K562 (cell line): ENCODE results near the gene ARHGEF1. TPM values are rescaled to one million over a fixed set of nuclear protein-coding genes. Genes with fewer than 3 reads are reported as not detected.

Experiments
- ATAC-seq: fragments of 200-7000 bp; cut with Tn5 transposase; 3 replicates; pipeline ENCODE4 v1.9.1; 2020; ENCODE audit warnings: moderate library complexity
- BruUV-seq: library from RNA; stranded (reverse); fragments of 400-500 nt; replicated peaks from 2 replicates; lab custom pipeline; 2021; lab: Mats Ljungman, UMichigan
- CTCF ChIA-PET: fragments of 300-600 bp; formaldehyde crosslinking; extraction: SDS; loops from one replicate; lab custom pipeline; 2021; ENCODE audit warnings: low intra/inter-chr PET ratio; lab: Yijun Ruan, JAX
- POLR2A ChIA-PET: fragments of 300-600, 350-650 bp; sonication (Branson Sonifier 250); formaldehyde crosslinking; extraction: SDS; loops from one replicate; lab custom pipeline; 2021; ENCODE audit warnings: antibody characterized with exemption, inconsistent platforms; lab: Yijun Ruan, JAX
- DNase-seq, 4 experiments: peaks; one replicate each; pipeline versions ENCODE4 v3.0.0 to v3.0.0-alpha.2; 2011 to 2018; ENCODE audit warnings: low spot score in 3 of 4, mixed read lengths in 3 of 4; ENCODE audit errors: extremely low read depth in 1 of 4
- FAIRE-seq: peaks from 2 replicates; lab custom pipeline; 2011; peaks lifted over from hg19 to GRCh38; lab: Jason Lieb, UNC
- H2AFZ ChIP-seq: 2 replicates; pipeline ENCODE4 v1.6.0; 2011; ENCODE audit warnings: low read depth, low read length, control low read depth, inconsistent platforms
- H3K27ac ChIP-seq: fragments of 200-600 bp; 3 replicates; pipeline ENCODE4 v1.8.0; 2011; ENCODE audit warnings: low read depth, mild to moderate bottlenecking, control low read depth, inconsistent platforms, low read length, moderate library complexity, mixed read lengths; ENCODE audit errors: extremely low read depth
- H3K27me3 ChIP-seq, 2 experiments: fragments of 300-600 bp in 1 of 2; 2 replicates in 1 of 2; 3 replicates in 1 of 2; pipeline versions ENCODE4 v1.6.0 to v1.8.0; 2011; ENCODE audit warnings: inconsistent platforms in 2 of 2, low read length in 2 of 2, mild to moderate bottlenecking in 1 of 2, mixed read lengths in 1 of 2, moderate library complexity in 1 of 2; ENCODE audit not compliant: control insufficient read depth in 2 of 2, insufficient read depth in 2 of 2
- H3K36me3 ChIP-seq: fragments of 300-600 bp; 3 replicates; pipeline ENCODE4 v1.8.0; 2011; ENCODE audit warnings: mild to moderate bottlenecking, low read length, inconsistent platforms; ENCODE audit not compliant: control insufficient read depth, insufficient read depth
- H3K4me1 ChIP-seq, 2 experiments: fragments of 200-600 bp in 1 of 2; replicated peaks in 1 of 2; 2 replicates in 1 of 2; 3 replicates in 1 of 2; pipeline versions ENCODE4 v1.5.1 to v1.8.0; 2011; ENCODE audit warnings: inconsistent platforms in 2 of 2, low read length in 2 of 2, mild to moderate bottlenecking in 1 of 2, mixed read lengths in 1 of 2, moderate library complexity in 1 of 2; ENCODE audit not compliant: control insufficient read depth in 2 of 2, insufficient read depth in 2 of 2
- H3K4me2 ChIP-seq: 2 replicates; pipeline ENCODE4 v1.6.1; 2011; ENCODE audit warnings: low read length, control low read depth, inconsistent platforms, mixed read lengths; ENCODE audit not compliant: insufficient read depth
- H3K4me3 ChIP-seq: fragments of 200-600 bp; sonication (generic), shearing (Covaris generic); 2 replicates; pipeline ENCODE4 v1.5.1; 2016; ENCODE audit warnings: control low read depth, inconsistent platforms
- H3K79me2 ChIP-seq: fragments of 200-600 bp; 3 replicates; pipeline ENCODE4 v1.8.0; 2011; ENCODE audit warnings: low read length, inconsistent platforms; ENCODE audit not compliant: control insufficient read depth, insufficient read depth
- H3K9ac ChIP-seq, 2 experiments: 2 replicates each; pipeline versions ENCODE4 v1.6.0 to v1.6.1; 2011; ENCODE audit warnings: low read depth in 2 of 2, low read length in 2 of 2, control low read depth in 1 of 2, inconsistent platforms in 1 of 2, mild to moderate bottlenecking in 1 of 2, mixed read lengths in 1 of 2; ENCODE audit not compliant: insufficient read depth in 1 of 2
- H3K9me1 ChIP-seq: one replicate; pipeline ENCODE4 v1.6.0; 2011; ENCODE audit warnings: inconsistent platforms, mild to moderate bottlenecking, low read length, moderate library complexity; ENCODE audit not compliant: control insufficient read depth, insufficient read depth
- H3K9me3 ChIP-seq: replicated peaks from 2 replicates; pipeline ENCODE4 v1.5.1; 2011; ENCODE audit warnings: low read depth, low read length, inconsistent platforms; ENCODE audit not compliant: control insufficient read depth, insufficient read depth
- H4K20me1 ChIP-seq: replicated peaks from 2 replicates; pipeline ENCODE4 v1.6.1; 2011; ENCODE audit warnings: low read length, inconsistent platforms, mixed read lengths; ENCODE audit not compliant: control insufficient read depth, insufficient read depth
- BRD4 ChIP-seq: fragments of 200-600 bp; sonication (generic); IDR thresholded peaks from 2 replicates; pipeline ENCODE4 v1.6.1; 2017; ENCODE audit warnings: inconsistent platforms
- CHD2 ChIP-seq: IDR thresholded peaks from 2 replicates; pipeline ENCODE4 v1.6.1; 2011; ENCODE audit warnings: low read depth, low read length
- COPS2 ChIP-seq: fragments of 450-650 bp; conservative IDR thresholded peaks from 2 replicates; pipeline ENCODE4 v1.6.1; 2016; ENCODE audit warnings: mild to moderate bottlenecking, moderate library complexity
- ERF ChIP-seq: fragments of 450-650 bp; formaldehyde crosslinking; IDR thresholded peaks from 2 replicates; pipeline ENCODE4 v1.4.0; 2020; ENCODE audit warnings: mild to moderate bottlenecking, mixed read lengths
- ETS1 ChIP-seq: conservative IDR thresholded peaks from 2 replicates; pipeline ENCODE4 v1.6.1; 2011; ENCODE audit warnings: low read depth, mild to moderate bottlenecking, low read length; ENCODE audit not compliant: control insufficient read depth
- ETV5 ChIP-seq: sonication (generic); formaldehyde crosslinking; IDR thresholded peaks from 2 replicates; pipeline ENCODE4 v1.4.0; 2020; ENCODE audit warnings: low read depth, mild to moderate bottlenecking, missing genetic modification reagents
- POLR2B ChIP-seq: fragments of 450-650 bp; IDR thresholded peaks from 2 replicates; pipeline ENCODE4 v1.6.1; 2018; ENCODE audit warnings: low read depth; ENCODE audit not compliant: partially characterized antibody
- POLR2G ChIP-seq: fragments of 200-400 bp; formaldehyde crosslinking; IDR thresholded peaks from 2 replicates; pipeline ENCODE4 v1.6.1; 2017; ENCODE audit warnings: low read depth, mild to moderate bottlenecking, antibody characterized with exemption, low read length, moderate library complexity
- RAD51 ChIP-seq: fragments of 450-650 bp; IDR thresholded peaks from 2 replicates; pipeline ENCODE4 v1.7.1; 2016; ENCODE audit warnings: low read depth, mild to moderate bottlenecking, borderline replicate concordance
- TAL1 ChIP-seq: fragments of 450-650 bp; IDR thresholded peaks from 2 replicates; pipeline ENCODE4 v1.6.1; 2016; ENCODE audit warnings: mild to moderate bottlenecking
- TGIF2 ChIP-seq: sonication (generic); formaldehyde crosslinking; IDR thresholded peaks from 2 replicates; pipeline ENCODE4 v1.8.1; 2022; ENCODE audit warnings: mild to moderate bottlenecking, missing genetic modification reagents, moderate library complexity
- XRCC5 ChIP-seq: fragments of 200-400 bp; formaldehyde crosslinking; IDR thresholded peaks from 2 replicates; pipeline ENCODE4 v1.6.1; 2017; ENCODE audit warnings: low read depth, mild to moderate bottlenecking, low read length
- ZNF140 ChIP-seq: fragments of 250-450 bp; sonication (Bioruptor Pico); IDR thresholded peaks from 2 replicates; pipeline ENCODE4 v1.8.0; 2021; ENCODE audit warnings: moderate library complexity, mild to moderate bottlenecking, inconsistent platforms
- WGBS: fragments of 100-300 bp; shearing (Covaris generic); methylation state at CpG from one replicate; pipeline ENCODE4 v1.1.6; 2016; ENCODE audit warnings: low coverage, mixed read lengths; ENCODE audit not compliant: insufficient coverage; ENCODE audit errors: missing lambda C conversion rate; 5-methylcytosine and 5-hydroxymethylcytosine counted together
- in situ Hi-C: fragments of 300-500 bp; cut with MboI; formaldehyde crosslinking; loops from 4 replicates; pipeline ENCODE4 v1.15.0; 2018; ENCODE audit warnings: inconsistent platforms, mixed read lengths
- intact Hi-C: fragments of 100-400 bp; cut with micrococcal nuclease; formaldehyde crosslinking; loops from 2 replicates; pipeline ENCODE4 v1.14.2; 2022
- polyA plus RNA-seq, 8 experiments: library from polyadenylated mRNA; depleted of rRNA in 4 of 8; stranded (reverse) in 5 of 8; unstranded in 3 of 8; fragments of >200 nt; fragmentation: Nextera tagmentation in 2 of 8; fragmentation: Illumina TruSeq in 1 of 8; extraction: Ambion mirVana in 2 of 8; extraction: Trizol in 1 of 8; gene quantifications; 2 replicates each; pipeline versions ENCODE4 v1.2.1 to v1.2.3, GENCODE V29; 2011 to 2014; ENCODE audit warnings: inconsistent platforms in 1 of 8, missing spikeins in 1 of 8
- total RNA-seq, 7 experiments: library from RNA; depleted of rRNA in 6 of 7; stranded (reverse); fragments of >200 nt in 6 of 7; fragmentation: Illumina TruSeq in 2 of 7; extraction: Trizol in 2 of 7; gene quantifications; 2 replicates each; pipeline versions ENCODE4 v1.2.1 to v1.2.3, GENCODE V29; 2011 to 2021; ENCODE audit warnings: low replicate concordance in 1 of 7
- TF ChIP-seq, protein P1 (sequence below): fragments of 250-450 bp; sonication (Bioruptor Pico); IDR thresholded peaks from 2 replicates; pipeline ENCODE4 v1.8.0; 2022; ENCODE audit warnings: inconsistent platforms

Gene ARHGEF1
- total and polyA plus RNA-seq, 9 of the 15 experiments (the other 6 are each of a cell fraction or from before 2014, with no cell fraction given), result 1.9 to 149 (median 29.8) TPM

DNA sequence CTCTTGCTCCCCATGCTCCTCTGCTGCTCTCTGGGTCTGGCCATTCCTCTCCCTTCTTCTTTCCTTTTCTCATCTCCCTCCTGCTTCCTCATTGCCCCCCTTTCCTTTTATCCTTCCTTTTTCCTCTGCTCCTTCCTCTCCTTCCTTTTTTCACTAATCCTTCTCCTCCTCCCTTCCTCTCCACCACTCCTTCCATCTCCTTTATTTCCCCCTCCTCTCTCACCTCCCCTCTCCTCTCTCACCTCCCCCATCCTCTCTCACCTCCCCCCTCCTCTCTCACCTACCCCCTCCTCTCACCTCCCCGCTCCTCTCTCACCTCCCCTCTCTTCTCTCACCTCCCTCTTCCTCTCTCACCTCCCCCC, 13.6 kb downstream of the ARHGEF1 start:
- in situ Hi-C loops, result no loop called here
- Histone ChIP-seq H3K4me1 (peaks cover 0 to 26% of the 10 kb centered on the region in 2 experiments; a peak in 2 of 5 replicates), H2AFZ (no peak overlapping the region), H3K36me3 (peaks cover 78% of the 10 kb centered on the region), H3K9me1 (no peaks in the 10 kb centered on the region), H3K27ac (no peak overlapping the region), H3K4me3 (no peak overlapping the region), H3K9me3 (no peaks in the 10 kb centered on the region), H4K20me1 (no peaks in the 10 kb centered on the region), H3K4me2 (no peak overlapping the region), H3K9ac (peak overlapping the region in 1 of 2 experiments; percentile 52; a peak in 1 of 4 replicates), H3K27me3 (no peaks in the 10 kb centered on the region), H3K79me2 (no peaks in the 10 kb centered on the region)
- CTCF ChIA-PET, result no interaction called here
- DNase-seq, result no peak
- no peak for ATAC-seq
- POLR2A ChIA-PET, result no interaction called here
- TF ChIP-seq RAD51 (no peak), POLR2B (peak; percentile 28)
- intact Hi-C loops, result no loop called here
- WGBS, result no CpG with 5 or more reads among the region's 1 CpG
- no peak for FAIRE-seq
- BruUV-seq, result no TSS peak

- WGBS, result 75% methylated on average over 2 of the region's 3 CpGs
- no peaks in the 10 kb centered on the region for H3K9me1 ChIP-seq
- no peak overlapping the region for H3K4me3 ChIP-seq
- in situ Hi-C loops, result no loop called here
- H3K4me2 ChIP-seq, result no peak overlapping the region
- H3K27ac ChIP-seq, result no peak overlapping the region
- ATAC-seq, result peak; percentile 62
- no peak overlapping the region for H3K9ac ChIP-seq
- H3K9me3 ChIP-seq, result no peaks in the 10 kb centered on the region
- DNase-seq, result peak in 2 of 4 experiments; percentile 53 to 59
- CTCF ChIA-PET, result no interaction called here
- peaks cover 0 to 23% of the 10 kb centered on the region in 2 experiments; a peak in 2 of 5 replicates for H3K4me1 ChIP-seq
- TF ChIP-seq ETV5 (CRISPR knock-in tag), result no peak
- no peak for TF ChIP-seq TAL1
- TF ChIP-seq ETS1, result no peak
- no peak for TF ChIP-seq XRCC5
- no peak for TF ChIP-seq COPS2
- TF ChIP-seq CHD2, result no peak
- TF ChIP-seq BRD4, result no peak
- no peak for TF ChIP-seq POLR2G
- TF ChIP-seq ERF (CRISPR knock-in tag), result no peak
- no peak for TF ChIP-seq ZNF140 (CRISPR knock-in tag)
- TF ChIP-seq TGIF2 (CRISPR knock-in tag), result no peak
- TF ChIP-seq, protein P1, sequence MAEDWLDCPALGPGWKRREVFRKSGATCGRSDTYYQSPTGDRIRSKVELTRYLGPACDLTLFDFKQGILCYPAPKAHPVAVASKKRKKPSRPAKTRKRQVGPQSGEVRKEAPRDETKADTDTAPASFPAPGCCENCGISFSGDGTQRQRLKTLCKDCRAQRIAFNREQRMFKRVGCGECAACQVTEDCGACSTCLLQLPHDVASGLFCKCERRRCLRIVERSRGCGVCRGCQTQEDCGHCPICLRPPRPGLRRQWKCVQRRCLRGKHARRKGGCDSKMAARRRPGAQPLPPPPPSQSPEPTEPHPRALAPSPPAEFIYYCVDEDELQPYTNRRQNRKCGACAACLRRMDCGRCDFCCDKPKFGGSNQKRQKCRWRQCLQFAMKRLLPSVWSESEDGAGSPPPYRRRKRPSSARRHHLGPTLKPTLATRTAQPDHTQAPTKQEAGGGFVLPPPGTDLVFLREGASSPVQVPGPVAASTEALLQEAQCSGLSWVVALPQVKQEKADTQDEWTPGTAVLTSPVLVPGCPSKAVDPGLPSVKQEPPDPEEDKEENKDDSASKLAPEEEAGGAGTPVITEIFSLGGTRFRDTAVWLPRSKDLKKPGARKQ (CRISPR knock-in tag), result no peak
- TF ChIP-seq, all 486 proteins: peak for 0
- Histone ChIP-seq H3K79me2 (no peaks in the 10 kb centered on the region), H2AFZ (no peak overlapping the region), H3K36me3 (peaks cover 79% of the 10 kb centered on the region), H4K20me1 (no peaks in the 10 kb centered on the region), H3K27me3 (no peaks in the 10 kb centered on the region)
- FAIRE-seq, result no peak
- POLR2A ChIA-PET, result no interaction called here
- BruUV-seq, result no TSS peak
- intact Hi-C loops, result no loop called here
Measured at GRCh38 chr19:41897181-41897580, 14.2 kb downstream of the ARHGEF1 start.
